GM21717 (cell line): ENCODE results near the gene TOX3.

Experiments used
- ATAC-seq: cut with Tn5 transposase; IDR thresholded peaks from one replicate; pipeline ENCODE4 v1.9.1; 2021; ENCODE audit warnings: mild to moderate bottlenecking, moderate library complexity; ENCODE audit not compliant: unreplicated experiment

TOX3 gene

DNA sequence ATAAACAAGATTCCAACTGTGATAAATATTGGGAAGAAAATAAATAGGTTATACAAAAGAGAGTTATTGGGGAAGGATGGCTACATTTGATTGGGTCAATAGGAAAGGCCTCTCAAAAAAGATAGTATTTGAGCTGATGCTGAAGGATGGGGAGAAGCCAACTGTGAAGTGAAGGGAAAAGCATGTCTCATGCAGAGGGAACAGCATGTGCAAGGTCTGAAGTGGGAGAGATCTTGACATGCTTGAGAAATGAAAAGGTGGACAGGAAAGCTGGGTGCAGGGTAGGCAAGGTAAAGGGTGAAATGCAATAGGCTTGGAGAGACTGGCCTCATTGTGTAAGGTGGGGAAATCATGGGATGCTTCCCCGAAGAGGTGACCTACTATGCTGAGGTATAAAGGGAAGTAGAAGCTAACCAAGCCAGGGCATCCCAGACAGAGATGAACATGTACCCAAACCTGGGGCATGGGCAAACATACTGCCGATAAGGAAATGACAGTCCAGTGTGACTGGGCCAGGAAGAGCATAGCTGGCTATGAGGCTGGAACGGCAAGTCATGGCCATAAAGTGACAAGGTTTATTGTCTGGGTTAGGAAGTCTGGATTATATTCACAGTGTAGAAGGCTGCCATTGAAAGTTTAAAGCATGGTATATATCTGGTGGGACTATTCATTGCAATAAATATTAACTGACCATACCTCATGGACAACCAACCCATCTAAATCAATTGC is 91.2 kb downstream of the TOX3 start:
- no peak for ATAC-seq

DNA sequence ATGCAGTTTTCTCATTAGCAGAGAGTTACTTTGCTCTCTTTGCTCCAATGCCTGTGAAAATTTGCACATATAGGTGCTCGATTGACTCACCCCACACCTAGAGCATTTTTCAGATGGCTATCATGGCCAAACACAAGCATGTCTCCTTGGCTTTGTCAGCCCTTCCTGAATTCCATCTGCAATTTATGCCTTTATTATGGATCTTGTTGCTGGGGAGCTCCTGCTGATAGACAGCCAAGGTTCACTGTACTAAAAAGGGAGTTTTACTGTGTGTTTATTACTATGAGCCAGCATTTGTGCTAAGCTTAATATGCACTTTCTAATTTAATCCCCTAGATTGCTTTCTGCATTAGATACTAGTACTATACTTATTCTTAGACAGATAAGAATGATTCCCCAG is 93.3 kb downstream of the TOX3 start:
- ATAC-seq, result no peak

DNA sequence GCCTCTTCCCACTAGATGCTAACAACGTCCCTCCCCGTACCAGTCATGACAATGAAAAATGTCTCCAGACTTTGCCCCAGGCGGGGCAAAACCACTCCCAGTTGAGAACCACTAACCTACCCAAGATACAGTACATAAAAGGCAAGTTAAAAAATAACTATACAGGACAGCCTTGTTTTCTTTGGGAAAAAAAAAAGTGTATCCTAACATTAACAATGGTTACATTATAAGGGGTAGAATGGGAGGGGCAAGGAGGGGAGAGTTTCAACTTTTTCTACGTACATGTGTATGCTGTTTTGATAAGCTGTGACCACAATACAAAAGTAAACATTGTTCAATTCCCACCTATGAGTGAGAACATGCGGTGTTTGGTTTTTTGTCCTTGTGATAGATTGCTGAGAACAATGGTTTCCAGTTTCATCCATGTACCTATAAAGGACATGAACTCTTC is 94.9 kb downstream of the TOX3 start:
- ATAC-seq, result no peak

DNA sequence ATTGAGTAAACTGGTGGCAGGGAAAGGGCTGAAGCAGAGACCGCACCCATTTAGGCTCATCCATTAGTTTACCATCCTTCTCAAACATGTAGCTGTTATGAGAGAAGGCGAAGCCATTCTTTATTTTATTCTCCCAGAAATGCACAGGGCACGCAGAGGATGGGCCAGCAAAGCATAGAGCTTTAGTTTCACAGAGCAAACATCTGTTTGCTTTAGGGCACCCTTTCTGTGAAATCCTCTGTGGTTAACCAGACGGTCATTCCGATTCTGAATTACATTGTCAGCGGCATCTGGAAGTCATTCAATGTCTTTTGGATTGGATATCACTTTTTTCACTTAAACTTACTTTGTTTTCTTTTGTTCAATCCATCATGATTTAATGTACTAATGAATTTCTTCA is 96.0 kb downstream of the TOX3 start:
- no peak for ATAC-seq

DNA sequence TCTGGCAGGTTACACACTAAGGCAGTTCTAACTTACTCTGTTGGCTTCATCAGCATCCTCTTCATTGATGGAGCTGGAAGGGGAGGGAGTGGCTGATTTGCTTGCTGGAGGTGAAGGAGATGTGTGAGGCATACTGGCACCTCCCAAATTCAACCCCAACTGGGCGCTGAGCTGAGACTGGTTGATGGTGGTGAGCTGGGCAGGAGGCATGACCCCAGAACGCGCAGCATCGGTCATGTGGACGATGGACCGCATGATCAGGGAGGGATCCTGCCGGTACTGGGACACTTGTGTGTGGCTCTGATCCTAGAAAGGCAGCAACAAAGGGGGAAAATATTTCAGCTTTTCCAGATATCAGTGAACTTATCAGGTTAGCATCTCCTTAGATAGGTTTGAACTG is 96.7 kb downstream of the TOX3 start:
- ATAC-seq, result no peak

DNA sequence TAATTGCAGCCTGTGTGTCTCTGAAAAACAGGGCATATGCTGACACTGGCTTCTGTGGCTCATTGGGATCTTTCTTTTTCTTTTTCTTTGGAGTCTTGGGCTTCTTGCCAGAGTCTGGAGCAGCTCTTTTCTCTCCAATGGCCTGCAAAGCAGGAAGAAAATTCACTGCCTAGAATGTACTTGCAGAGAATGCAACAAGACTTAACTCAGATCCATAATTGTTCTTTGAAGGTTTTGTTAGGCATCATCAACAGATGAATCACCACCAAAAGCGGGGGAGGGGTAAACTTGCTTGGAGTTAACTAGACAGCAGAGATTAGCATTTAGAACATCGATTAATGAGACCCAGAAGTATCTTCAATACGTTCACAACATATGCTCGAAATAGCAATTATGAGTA is 100.9 kb downstream of the TOX3 start:
- ATAC-seq, result no peak

DNA sequence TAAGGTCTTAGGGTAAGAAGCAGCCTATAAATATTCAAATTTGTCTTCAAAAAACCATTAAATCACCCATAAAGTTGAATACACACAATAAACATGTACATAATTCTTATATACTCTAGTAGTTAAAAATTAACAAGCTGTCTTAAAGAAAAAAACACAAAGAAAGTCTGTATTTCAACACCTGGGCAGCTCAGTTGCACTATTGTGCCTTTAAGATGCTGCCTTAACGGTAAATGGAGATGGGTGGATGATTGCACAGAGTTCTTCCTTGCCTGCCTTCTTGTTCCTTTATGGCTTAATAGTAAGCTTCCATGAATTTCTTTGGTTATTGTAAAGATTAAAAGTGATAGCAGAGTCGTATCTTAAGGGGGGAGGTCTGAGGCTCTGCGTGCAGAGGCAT is 105.1 kb downstream of the TOX3 start:
- no peak for ATAC-seq

DNA sequence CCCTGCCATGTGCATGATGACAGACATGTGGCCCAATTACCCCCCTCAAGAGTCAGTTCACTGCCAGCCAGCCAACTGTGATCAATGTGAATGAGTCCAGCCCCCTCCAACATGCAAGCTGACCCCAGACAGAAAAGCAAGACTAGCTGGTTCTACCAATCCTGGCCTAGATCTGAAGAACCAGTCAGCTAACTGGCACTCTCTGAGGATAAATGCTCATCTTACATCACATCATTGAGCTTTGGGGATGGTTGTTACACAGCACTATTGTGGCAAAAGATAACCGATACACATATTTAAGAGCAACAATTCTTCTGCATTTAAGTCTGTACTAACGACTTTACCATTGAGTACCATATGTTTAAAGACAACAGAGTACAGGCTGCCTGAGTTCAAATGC is 106.7 kb downstream of the TOX3 start:
- ATAC-seq, result no peak

DNA sequence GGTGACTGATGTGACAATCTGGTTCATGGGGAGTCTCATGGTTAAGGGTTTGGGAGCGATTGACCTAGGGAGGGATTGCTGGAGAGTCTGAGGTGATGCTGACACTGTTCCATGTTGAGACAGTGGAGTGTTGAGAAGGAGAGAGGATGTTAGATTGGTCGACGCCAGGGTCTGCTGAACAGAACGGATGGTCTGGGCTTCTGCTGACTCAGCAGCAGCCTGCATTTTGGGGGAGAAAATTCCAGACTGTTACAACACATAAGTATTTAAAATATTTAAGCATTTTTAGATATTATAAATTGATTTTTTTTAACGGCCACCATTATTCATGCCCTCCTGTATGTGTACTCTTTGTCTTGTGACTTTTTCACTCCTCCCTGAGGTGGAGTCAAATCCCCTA is 107.2 kb downstream of the TOX3 start:
- ATAC-seq, result no peak

DNA sequence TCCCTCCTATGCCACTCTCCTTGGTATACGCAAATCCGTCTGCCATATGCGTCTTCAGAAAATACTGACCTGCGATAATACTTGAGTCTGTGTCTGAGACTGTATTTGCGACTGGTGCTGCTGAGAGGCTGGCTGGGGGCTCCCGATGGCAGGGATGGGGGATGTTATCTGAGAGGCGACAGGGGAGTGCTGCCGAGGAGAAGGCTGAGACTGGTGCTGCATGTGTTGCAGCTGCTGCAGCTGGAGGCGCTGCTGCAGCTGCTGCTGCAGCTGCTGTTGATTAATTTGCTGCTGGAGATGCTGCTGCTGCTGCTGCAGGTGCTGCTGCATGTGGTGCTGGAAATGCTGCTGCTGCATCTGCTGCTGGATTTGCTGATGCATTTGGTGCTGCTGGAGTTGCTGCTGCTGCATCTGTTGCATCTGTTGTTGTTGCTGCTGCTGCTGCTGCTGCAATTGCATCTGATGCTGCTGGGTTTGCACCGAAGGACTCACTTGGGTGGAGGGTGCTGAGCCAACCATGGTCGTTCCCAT is 107.7 kb downstream of the TOX3 start:
- ATAC-seq, result no peak

DNA sequence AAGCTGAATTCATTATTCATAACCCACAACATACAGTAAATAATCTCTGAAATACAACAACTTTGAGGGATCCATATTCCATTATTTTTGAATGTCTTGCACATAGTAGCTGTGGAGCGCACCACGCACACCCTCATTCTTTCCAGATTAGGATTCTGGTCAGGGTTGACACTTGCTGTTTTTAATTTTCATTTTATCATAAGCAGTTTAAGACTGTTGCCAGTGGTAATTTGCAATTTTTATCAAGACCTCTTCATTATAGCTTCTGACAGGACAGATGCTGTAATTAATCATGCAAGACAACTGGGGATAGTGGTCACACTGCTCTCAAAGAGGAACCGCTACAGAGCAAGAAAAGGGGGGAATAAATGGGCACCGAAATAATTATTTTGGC is 109.7 kb downstream of the TOX3 start:
- ATAC-seq, result no peak

DNA sequence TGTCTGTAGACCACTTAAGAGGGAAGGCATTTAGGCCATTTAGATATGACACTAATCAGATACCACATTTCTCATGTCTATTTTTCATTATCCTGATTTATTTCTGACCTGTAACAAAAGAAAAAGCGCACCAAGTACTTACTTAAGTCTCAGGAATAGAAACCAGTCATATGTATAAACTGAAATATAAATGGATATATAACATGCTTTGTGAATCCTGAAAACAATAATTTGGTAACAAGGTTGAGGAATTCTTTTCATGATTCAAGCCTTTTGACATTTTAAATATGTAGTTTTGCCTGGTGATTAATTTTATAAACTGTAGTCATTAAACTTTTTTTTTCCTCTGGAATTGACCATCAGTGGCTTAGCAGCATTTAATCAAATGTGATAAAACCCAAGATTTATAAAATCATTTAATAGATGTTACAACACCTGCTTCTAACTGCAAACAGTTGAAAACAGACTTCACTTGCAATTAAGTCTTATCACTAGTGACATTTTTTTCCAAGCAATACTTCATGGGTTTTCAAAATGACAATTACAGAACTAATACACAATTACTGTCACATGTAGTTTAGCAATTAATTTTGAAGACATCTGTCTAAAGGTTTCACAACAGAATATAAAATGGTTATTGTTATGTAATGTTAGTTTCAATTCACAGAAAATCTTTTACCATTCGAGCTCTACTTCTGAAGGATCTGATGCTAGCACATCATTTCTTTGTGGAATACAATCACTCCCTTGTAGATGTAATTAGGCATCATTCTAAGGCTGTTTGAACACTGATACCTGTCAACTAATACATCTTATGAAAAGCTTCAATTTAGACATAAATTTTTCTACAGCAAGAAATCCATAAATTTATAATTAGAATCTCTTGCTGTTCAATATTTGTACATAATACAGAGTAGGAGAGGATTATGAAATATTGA is 110.3 kb downstream of the TOX3 start:
- ATAC-seq, result no peak

DNA sequence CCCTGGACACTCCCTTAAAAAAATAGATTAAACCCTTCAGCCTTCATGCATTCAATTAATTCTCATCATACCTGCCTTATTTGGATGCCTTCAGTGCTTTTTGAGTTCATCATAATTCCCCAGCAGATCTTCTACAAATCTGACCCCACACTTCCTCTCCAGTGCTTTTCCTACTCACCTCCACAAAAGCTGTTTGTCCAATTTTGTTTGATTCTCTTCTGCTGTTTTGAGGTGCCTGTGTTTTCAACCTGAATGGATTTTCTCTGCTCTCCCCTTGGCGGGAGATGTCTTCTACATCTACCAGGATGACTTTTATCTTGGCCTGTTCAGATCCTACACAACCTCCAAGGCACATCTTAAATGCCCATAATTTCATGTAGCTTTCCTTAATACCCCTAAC is 112.7 kb downstream of the TOX3 start:
- ATAC-seq, result no peak

DNA sequence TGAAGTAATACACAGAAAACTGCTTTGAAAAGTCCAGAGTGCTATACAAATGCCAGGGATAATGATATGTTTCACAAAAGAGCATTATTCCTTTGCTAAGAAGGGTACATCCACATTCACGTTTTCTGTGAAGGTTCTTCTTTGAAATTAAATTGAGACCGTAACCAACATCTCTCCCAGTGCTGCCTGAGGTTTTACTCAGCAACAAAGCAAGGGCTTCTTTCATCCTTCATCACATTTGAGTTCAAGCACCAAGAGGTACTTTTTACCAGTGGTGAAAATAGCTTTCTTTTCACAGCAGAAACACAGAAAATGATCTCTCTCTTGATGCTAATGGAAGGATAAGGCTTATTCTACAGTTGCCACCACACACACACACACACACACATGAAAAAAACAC is 113.3 kb downstream of the TOX3 start:
- ATAC-seq, result no peak

DNA sequence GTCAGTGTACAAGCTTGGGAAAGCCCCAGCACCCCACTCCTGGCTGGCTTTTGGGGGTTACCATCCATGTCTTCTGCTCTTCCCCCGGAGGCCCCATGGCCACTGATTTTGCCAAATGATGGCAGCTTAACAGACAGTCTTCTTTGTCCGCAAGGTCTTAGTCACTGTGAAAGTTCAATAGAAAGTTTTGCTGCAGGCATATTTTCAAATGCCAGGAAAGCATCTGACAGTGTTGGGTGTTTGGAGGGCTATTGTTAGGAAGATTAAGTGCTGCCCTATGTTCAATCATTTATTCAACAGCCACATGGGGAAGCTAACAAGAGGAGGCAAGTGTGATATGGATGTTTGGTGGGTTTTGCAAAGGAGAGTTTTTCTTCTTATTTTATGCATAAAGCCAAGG is 122.4 kb downstream of the TOX3 start:
- ATAC-seq, result no peak

DNA sequence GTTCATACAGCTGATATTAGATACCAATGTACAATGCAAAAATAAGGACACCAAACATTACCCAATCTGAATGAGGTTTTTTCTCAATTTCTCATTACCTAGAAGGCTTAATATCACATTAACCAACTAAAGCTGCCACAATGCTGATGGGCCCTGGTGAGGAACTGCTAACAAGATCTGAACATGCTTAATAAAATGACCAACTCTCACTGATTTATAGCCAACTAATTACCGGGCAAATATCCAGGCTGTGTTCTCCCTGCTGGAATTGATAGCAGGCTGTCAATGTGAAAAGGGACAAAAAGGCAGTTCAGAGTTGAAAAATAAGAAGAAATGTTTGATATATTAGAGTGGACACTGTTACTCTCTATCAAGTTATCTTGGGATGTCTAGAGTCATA is 124.6 kb downstream of the TOX3 start:
- no peak for ATAC-seq

DNA sequence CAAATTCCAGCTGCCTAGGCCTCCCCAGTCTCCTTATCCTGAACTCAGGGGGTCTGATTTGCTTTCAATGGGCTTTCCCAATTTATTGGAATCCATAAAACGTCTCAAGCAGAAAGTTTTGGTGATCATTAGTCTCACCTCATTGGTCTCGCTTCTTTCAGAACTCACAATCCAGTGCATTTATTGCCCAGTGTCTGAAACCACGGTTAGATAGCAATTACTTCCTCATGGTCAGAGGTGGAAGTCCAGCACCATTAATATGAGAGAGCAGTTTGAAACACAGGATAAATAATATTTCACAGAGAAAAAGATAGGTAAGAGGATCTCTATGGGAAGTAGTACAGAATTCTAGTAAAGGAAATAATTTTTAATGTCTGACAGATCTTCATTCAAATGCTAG is 128.7 kb downstream of the TOX3 start:
- ATAC-seq, result no peak

DNA sequence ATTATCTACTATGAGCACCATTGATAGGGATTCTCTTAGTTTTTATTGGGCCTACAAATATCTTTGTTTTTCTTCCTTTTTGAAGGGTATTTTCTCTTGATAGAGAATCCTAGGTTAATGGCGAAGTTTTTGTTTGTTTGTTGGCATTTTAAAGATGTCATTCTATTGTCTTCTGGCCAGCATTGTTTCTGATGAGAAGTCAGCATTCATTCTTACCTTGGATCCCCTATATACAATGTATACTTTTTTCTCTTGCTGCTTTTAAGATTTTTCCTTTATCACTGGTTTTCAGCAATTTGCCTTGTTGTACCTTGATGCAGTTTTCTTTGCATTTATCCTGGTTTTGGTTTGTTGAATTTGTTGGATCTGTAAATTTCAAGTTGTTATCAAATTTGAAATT is 130.1 kb downstream of the TOX3 start:
- ATAC-seq, result no peak

DNA sequence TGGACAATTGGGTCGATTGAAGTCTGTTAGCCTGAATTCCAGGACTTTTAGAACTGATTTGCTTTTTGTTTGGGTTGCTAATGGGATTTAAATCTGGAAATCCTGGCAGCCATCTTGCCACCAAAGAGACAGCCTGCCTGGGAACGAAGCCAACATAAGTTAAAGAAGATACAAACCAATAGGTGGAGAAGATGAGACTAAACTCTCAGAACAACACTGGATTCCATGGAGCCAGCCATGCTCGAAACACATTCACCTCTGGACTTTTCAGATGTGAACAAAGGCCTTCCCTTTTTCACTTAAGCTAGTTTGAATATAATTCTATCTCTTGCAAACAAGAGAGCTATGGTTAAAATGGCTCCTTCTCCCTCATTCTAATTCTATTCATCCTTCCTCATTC is 135.9 kb downstream of the TOX3 start:
- no peak for ATAC-seq

DNA sequence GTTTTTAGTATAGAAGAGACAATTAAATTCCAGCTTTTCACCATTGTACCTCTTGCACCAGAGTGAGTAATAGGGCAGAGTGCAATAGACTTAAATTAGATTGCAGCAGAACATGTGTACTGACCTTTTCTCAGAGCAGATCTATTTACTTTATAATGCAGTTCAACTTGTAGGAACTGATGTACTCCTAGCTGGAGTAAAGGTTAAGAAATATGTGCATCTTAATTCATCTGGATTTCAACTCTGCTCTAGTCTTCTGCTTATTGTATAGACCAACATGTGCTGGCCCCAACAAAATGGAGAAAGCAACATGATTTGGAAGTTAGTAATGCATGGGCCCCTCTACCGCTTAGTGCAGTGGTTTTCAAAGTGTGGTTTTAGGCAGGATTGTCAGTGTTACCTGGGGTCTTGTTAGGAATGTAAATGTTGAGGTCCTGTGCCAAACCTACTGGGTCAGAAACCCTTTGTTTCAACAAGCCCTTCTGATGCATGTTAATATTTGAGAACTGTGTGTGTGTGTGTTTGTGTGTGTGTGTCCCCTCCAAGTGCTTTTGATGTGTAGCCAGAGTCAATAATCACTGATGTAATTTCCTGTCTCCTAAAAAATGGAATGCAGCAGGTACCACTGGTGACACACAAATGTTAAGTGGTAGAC is 138.6 kb downstream of the TOX3 start:
- ATAC-seq, result no peak

DNA sequence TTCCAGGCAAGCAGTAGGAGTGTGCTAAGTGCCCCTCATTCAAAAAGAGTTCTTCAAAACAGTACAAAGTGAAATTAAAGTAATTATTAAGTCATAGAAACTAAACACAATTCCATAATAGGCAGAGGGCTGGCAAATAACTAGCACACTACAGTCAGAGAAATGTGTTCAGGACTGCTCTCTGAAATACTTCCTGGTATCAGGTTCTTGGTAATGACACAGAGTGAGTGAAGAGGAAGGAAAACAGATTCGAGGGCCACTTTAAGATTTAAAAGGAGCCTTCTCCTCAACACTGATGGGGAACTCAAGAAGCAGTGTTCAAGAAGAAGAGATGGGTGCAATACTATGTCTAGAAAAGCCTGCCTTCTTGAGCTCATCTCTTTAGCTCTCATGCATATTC is 139.2 kb downstream of the TOX3 start:
- no peak for ATAC-seq

DNA sequence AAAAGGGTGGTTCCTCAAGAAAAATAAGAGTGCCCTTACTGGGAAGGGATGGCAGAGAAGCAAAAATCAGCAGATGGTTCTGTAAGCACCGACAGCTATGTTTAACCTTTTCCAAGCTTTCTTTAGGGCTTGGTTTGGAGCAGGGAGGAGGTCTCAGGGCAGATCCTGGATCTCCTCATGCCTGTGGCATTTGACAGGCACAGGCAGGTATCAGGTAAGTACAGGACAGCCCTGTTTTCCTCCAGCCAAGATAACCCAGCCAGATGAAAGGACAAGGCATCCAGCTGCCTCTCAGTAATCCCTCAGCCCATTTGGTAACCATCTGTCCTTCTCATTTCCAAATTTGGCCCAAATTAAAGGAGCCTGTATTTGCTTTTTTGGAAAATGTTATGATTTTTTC is 141.5 kb downstream of the TOX3 start:
- no peak for ATAC-seq
